ENCODE measurements around the gene ZBTB38.

The ZBTB38 gene

GRCh38 chr3:141370065-141370533, 1.8 kb downstream of the ZBTB38 start:
- peak; percentile 64 for DNase-seq

DNA sequence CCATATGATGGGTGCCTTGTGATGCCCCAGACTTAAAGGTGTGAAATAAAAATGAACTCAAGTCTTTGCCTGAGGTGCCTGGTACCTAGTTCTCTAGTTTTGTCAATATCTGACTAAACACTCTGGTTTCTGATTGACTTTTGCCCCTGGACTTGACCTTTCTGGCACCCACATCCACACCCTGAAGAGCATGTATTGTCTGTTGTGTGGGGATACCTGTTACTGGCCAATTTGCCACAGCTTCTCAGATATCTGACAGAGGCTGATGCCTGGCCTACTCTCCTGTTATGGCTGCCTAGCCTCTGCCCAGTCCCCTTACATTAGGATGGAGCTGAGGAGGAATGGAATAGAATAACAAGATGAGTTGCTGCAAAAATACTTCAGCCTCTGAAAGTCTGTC, 3.6 kb downstream of the ZBTB38 start:
- no peak for DNase-seq

GRCh38 chr3:141372656-141373055, 4.4 kb downstream of the ZBTB38 start:
- DNase-seq, result no peak

GRCh38 chr3:141373232-141373631, 4.9 kb downstream of the ZBTB38 start:
- DNase-seq, result no peak

DNA sequence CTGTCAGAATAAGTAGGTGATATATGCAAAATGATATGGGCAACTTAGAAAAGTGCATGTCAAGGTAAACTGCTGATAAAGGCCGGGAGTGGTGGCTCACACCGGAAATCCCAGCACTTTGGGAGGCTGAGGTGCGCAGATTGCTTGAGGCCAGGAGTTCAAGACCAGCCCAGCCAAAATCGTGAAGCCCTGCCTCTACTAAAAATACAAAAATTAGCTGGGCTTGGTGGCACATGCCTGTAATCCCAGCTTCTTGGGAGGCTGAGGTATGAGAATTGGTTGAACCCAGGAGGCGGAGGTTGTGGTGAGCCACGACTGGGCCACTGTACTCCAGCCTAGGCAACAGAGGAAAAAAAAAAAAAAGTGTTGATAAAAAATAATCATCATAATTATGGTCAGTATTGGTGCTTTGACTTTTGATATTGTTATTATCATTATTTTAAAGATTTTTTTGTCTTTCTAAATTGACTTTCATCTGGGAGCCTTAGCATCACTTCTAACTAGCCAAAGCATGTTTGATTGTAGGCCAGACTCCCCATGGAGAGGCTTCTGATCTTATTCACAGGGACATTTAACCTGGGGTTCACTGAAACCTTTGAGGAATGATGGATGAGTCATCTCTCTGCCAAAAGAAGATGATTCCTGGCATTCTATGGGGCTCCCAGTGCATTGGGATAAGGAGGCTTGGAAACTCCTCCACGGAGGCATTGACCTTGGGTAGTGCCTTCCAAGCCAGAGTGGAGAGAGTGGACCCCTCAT, 5.6 kb downstream of the ZBTB38 start:
- DNase-seq, result no peak

DNA sequence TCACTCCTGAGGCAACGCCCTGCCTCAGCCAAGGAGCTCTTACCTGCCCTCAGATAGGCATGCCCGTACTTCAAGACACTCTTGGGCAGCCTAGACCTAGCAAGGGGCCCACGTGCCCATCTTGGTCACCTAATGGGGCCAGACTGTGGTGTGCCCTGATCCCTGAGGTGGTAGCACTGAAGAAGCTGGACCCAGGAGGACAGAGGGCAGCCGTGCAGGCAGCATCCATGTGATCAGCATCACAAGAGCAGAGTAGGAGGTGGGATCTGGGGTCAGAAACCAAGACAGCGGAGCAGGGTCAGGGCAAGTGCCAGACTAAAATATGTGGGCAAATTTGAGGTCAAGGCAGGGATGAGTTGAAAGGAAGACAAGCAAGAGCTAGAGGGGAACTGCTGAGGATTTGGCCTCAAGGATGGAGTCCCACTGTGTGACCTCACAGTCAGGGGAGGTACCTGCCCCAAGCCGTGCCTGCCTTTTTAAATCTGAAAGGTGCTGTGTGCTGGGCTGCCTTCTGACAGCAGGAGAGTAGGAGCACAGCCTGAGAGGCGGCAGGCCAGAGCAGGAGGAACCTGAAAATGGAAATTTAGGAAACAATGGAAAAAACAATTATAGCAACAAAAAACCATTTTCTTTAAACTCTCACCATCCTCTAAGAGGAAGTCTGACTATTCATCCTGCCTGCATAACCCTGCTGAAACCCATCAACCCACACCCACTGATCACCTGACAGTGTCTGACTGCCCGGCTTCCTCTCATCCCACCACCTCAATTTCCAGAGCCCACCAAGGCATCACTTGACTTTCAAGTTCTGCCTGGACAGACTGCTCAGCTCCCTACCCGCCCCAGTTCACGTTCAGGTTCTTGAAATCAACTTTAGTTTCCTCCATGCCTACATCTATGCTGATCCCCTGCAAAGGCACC, 7.3 kb downstream of the ZBTB38 start:
- DNase-seq, result no peak

GRCh38 chr3:141377377-141377776, 9.1 kb downstream of the ZBTB38 start:
- no peak for DNase-seq

DNA sequence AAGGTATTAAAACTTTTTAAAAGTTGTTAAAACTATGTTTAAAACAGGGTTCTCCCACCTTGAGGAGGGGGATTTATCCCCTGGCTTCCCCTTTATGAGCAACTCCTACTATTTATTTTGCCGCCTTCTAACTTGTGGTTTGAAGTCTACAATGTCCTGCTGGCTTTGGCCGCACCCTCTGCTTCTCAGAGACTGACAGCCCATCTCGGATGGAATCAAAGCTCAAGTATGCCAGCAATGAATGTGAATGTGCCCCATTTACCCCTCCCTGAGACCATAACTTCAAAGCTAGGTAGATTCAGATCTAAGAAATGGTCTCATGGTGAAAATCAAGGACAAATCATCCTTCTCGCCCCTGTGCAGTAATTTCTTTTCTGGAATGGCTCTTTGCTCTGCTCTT, 10.3 kb downstream of the ZBTB38 start:
- no peak for DNase-seq

DNA sequence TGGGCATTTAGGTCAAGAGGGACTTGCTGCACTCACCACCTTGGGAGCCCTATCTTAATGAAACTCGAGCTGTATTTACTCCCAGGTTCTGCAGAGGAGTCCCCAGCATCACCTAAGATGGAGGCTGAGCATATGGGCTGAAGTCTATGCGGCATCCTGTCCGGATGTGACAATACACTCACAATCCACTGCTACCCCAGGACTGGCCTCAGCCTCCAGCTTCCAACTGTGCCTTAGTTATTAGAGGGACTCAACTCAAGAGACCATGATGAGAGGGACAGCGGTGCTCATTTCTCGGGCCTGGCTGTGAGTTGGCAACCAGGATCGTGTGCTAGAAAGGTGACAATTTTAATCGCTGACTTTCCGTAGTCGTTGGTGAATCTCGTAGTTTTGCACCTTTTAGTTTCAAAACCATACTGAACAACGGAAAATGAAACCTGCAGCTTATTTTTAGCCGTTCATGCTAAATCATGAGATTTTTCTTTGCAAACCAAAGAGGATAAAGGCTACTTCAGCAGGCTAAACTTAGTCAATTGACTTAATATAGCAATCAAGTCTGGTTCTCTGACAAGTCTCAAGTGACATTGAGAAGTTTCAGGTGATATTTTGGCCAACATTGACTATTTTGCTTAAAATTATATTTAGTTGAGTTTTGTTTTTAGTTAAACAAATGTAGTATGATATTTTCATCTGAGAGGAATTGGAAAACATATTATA, 11.1 kb downstream of the ZBTB38 start:
- DNase-seq, result no peak

GRCh38 chr3:141380279-141380678, 12.0 kb downstream of the ZBTB38 start:
- no peak for DNase-seq

DNA sequence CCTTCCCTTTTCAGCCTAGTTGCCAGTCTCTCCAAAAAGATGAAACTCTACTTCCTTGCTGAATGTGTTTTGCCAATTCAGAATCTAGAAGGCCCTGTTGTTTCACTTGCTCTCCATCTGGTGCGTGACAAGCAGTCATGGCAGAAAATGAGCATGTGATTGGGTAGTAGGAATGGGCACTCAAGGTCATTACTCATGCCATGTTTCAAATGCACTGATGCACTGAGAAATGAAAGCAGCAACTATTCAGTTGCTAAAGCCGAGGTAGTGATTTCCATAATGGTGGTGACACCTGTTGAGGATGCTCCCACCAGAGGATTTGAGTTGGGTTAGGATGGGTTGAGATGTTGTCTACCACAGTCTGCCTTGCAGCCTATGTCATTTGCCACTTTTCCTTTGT, 12.7 kb downstream of the ZBTB38 start:
- no peak for DNase-seq

DNA sequence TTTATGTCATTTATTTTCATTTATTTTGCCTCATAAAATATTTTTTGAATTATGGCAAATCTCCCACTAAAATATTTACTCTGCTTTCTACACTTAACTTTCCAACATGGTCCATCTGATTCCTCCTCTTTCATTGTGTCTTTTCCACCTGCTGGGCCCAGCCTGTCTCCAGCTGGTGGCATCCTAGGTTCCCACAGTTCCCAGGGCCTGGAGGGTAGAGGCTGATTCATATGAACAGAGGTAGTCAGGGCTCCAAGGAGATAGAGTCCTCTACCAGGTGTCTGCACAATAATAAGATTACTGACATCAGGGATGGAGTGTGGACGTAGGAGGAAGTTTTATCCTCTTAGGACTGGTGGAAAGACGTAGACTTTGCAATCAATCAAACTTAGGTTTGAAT, 14.3 kb downstream of the ZBTB38 start:
- no peak for DNase-seq

DNA sequence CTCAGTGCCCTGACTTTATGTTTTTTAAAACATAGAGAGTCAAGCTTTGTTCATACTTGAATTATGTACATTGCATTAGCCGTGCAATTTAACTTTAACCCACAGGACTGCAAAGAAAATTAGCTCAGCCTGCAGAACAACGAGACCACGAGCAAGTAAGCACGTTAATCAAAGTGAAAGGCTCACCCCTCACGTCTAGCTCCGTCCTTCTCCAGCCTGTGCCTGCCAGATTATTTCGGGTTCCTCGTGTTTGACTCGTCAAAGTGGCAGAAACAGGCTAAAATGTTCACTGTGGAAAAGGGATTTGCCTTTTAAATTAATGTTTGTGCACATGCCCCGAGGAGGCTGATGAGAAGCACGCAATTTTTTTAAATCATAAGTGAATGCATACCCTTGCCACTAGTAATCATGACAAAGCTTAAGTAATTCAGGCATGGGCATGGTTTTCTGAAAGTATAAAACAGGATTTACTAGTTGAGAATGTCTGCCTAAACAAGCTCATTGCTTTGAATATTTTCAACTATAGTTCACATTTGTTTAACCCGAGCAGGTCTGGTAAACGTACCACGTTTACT, 15.3 kb downstream of the ZBTB38 start:
- DNase-seq, result peak; percentile 36

GRCh38 chr3:141384157-141384556, 15.9 kb downstream of the ZBTB38 start:
- peak; percentile 28 for DNase-seq

GRCh38 chr3:141384575-141384974, 16.3 kb downstream of the ZBTB38 start:
- peak; percentile 22 for DNase-seq

DNA sequence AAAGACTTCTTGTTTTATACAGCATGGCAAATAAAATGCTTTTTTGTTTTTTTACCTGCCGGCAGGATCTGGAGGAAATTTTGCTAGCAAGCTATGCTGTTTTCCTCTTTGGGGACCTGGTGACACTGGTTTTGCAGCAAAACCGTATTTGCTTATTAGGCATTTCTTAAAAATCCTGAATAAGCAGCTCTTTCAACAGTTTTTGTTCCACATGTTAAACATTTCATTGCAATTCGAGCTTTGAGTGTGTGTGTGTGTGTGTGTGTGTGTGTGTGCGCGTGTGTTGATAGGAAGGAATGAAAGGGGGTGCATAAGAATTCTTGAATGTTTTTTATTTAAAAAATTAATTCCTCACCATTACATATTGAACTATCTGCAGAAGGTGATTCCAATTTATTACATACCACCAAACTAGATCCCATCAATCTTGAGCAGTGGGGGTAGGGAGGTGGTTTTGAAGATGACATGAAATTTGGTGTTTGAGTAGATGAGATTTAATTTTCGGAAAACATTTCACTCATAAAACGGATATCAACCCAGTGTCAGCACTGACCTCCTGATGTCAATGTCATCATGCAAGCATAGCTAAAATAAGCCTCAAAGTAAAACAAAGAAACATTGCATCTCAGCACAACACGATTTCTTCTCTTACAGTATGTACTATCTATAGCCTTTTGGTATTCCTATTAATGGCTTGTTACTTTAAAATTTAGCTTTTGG, 17.3 kb downstream of the ZBTB38 start:
- peak; percentile 44 for DNase-seq

DNA sequence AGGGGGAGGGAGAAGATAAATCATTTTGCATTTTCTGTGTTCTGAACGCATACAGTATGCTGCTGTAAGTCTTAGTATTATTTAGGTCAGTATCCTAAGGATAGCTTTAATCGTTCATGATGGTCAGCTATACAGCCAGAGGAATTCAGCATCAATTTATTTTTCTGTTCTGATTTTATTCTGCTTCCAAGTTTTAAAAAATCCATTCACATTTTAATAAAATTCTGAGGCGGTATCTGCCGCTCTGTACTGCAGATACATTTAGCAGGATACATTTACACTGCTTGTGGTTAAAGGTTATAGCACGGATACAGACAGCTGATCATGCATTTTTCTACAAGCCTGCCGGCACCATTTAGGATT, 17.8 kb downstream of the ZBTB38 start:
- DNase-seq, result peak; percentile 46

- peak; percentile 67 for DNase-seq
Measured at GRCh38 chr3:141386611-141387111, 18.4 kb downstream of the ZBTB38 start.

DNA sequence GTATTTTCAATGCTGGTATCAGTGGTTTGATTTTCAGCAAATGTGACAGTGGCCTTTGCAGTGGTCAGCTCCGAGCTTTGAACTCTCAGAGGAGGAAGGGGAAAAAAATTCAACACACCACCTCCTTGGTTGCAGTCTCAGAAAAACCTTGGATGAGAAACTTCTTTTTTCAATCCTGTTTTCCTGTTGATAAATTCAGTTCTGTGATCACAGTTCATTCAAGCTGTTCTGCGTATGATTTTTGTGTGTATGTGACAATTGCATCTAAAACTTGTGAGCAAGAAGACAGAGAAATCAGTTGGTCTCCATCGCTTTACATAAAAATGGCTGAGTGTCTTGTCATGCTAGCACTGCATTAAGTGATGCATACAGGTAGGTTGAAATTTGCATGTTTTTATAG, 19.2 kb downstream of the ZBTB38 start:
- peak; percentile 62 for DNase-seq

GRCh38 chr3:141388395-141388794, 20.1 kb downstream of the ZBTB38 start:
- no peak for DNase-seq

- DNase-seq, result no peak
Measured at GRCh38 chr3:141388823-141389621, 20.7 kb downstream of the ZBTB38 start.

Data from retina (tissue), 1 donor.